Activated CD8-positive, alpha-beta memory T cell treated with anti-CD3 and anti-CD28 coated beads for 1 hour (primary cell): ENCODE results near the gene PABPN1L.
"Not testable (repeated sequence)": the region's sequence is repeated elsewhere in the genome, so short reads cannot be mapped to it uniquely, and the experiment has no call there.

Source experiments
- DNase-seq, 2 donors: peaks; one replicate each; pipeline ENCODE4 v3.0.0-alpha.2; 2020; ENCODE audit warnings: low read depth in 1 of 2; ENCODE audit errors: extremely low read depth in 1 of 2

The PABPN1L gene

GRCh38 chr16:88901718-88902337, 35.4 kb upstream of the PABPN1L start:
- DNase-seq: no peak

DNA sequence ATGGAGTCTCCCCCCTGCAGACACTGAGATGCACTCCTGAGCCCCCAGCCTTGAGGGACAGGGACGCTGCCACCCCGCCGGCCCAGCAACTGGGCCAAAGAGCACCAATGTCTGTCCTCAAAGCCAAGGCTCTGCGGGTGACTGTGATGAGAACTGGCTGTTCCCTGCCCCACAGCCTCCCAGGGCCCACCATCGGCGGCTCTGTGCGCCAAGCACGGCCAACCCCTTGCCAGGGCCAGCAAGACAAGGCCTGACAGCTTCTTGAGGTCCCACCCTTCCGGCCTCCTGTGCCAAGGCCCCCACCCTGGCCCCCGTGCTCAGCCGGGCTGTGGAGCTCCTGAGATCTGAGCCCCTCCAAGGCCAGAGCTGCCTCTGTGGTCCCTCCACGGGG, 34.2 kb upstream of the PABPN1L start:
- DNase-seq: no peak

DNA sequence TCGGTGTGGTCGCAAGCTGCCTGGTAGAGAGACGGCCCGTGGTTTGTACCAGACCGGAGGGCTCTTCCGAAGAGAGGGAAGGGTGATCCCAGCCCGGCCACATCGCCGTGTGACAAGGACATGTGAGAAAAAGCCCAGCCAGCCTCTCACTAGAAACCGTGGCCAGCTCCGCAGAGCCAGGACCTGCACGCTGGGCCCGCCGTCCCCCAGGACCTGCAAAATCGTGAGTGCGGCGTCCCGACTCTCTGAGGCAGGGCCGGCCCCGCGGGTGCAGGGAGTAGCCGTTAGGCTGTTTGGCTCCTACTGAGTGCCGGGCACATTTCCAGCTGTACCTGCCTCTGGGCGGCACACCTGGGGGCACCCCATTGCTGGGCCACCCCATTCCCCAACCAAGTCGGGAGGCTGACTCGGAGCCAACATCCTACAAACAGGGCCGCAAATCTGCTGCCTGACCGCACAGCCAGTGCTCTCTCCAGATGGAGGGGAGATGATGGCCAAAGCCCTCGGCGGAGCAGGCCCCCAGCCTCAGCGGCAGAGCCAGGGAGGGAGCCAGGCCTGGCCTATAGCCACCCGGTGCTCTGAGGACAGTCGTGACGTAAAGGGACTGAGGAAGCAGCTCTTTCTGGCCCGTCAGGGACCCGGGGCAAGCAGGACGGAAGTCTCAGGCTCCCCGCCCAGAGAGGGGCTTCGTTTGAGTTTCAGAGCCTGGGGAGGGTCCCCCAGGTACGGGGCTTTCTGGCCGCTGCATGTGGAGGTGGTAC, 33.6 kb upstream of the PABPN1L start:
- no peak for DNase-seq

GRCh38 chr16:88897696-88898425, 31.4 kb upstream of the PABPN1L start:
- no peak for DNase-seq

DNA sequence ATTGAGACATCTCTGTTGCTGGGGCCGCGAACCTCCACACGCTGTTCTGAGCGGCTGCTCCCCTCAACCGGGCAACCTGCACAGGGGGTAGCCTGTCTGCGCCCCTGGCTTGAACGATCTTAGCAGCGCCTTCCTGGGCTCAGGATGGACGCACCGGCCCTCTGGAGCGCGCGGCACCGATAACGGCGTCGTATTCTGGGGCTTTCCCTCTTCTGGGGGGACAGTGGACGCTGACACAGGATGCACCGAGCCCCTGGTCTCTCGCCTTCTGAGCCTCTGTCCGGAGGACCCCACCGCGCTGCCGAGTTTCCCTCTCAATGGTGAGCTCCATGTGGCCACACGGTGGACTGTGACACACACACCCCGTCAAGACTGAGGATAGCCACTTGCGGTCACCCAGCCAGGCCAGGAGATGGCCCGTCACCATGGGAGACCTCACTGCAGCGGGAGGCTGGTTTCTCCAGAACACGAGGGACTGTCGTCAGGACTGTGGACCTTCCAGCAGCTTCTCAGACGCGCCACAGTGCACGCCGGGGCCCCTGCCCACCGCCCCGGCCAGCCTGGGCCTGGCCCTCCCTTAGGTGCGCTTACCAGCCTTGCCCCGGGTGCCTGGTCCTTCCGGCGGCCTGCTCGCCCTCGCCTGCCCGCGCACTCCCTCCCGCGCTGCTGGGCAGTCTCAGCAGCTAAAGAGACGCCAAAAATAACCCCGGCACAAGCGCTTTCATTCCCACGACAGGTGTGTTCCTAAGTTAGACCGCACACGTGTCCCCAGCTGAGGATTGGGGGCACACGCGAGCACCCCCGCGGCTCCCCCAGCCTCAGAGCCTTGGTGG, 30.0 kb upstream of the PABPN1L start:
- no peak for DNase-seq

- DNase-seq: no peak
Observed at GRCh38 chr16:88895335-88895734, 28.9 kb upstream of the PABPN1L start.

- DNase-seq: no peak
Observed at GRCh38 chr16:88894681-88895300, 28.3 kb upstream of the PABPN1L start.

- DNase-seq: not testable (repeated sequence)
Observed at GRCh38 chr16:88894266-88894665, 27.8 kb upstream of the PABPN1L start.

- no peak for DNase-seq
Observed at GRCh38 chr16:88893127-88893968, 26.9 kb upstream of the PABPN1L start.

DNA sequence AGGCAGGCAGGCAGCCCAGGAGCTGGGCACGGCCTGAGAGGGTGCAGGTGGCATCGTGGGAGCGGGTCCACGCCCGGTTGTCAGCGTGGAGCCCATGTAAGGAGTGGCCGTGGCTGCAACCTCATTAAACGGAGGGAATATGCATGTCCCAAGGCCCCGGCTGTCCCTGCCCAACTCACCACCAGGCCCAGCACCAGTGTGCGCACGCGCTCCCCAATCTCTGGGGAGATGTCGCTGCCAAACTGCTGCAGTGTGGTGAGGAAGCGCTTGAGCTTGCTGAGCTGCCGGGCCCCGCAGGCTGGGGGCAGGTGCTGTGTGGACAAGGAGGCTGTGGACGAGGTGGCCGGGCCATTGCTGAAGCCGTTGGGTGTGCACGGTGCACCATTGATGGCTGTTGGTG, 25.6 kb upstream of the PABPN1L start:
- no peak for DNase-seq

DNA sequence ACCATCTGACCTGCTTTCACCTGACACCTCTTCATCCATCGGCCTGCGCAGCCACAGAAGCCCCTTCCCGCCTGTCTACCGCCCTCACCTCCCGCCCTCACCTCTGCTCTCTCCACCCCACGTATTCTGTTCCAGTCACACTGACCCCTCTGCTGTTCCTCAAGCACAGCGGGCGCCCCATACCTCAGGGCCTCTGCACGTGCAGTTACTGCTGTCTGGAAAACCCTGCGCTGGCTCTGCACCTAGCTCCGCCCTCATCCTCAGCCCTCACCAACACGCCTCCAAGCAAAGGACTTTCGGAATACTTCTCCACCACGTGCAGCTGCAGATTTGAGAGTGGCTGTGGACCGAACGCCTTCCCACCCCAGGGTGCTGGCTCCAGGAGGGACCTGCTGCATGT, 24.6 kb upstream of the PABPN1L start:
- no peak for DNase-seq

DNA sequence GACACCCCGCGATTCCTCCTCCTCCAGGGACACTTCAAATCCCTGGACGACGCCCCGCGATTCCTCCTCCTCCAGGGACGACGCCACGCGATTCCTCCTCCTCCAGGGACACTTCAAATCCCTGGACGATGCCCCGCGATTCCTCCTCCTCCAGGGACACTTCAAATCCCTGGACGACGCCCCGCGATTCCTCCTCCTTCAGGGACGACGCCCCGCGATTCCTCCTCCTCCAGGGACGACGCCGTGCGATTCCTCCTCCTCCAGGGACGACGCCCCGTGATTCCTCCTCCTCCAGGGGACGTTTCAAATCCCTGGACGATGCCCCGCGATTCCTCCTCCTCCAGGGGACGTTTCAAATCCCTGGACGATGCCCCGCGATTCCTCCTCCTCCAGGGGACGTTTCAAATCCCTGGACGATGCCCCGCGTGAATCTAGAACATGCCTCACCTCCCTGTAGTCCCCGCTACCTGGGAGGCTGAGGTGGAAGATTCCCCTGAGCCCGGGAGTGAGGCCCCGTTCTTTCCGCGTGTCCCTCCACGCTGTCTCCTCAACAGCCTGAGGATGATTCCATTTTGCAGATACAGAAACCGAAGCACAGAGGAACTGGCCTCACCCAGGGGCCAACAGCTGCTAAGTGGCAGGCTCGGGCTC, 23.4 kb upstream of the PABPN1L start:
- not testable (repeated sequence) for DNase-seq

DNA sequence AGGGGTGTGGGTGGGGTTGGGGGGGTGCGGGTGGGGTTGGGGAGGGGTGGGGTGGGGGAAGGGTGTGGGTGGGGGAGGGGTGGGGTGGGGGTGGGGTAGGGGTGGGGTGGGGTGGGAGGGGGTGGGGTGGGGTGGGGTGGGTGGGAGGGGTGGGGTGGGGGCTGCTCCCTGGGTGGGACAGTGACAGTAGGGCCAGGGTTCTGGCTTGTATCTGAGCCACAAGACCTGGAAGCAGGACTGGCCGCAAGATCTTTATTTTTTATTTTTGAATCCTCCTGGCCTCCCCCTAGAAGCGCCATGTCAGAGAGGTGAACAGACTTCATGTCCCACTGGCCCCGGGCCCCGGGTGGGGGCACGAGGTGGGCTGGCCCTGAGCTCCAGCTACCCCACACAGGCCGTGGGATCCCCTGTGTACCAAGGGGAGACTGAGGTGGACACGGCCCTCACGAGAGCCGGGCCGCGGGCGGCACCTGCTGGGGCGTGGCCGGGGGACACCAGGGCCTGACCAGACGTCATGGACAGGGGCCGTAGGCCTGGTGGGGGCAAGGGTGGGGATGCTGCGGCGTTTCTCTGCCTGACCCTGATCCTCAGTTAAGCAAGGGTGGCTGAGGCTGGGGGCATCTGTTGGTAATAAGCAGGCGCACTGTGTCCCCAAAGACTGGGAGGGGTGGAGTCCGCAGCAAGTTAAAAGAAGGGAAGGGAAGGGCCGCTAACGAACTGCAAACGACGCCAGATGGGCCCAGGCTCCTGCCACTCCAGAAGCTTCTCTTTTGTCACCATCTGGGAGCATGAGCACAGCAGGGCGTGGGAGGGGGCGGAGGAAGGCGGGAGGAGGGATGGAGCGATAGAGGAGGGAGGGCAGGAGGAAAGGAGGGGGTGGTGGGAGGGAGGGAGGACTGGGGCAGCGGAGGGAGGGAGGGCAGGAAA, 22.3 kb upstream of the PABPN1L start:
- no peak for DNase-seq

DNA sequence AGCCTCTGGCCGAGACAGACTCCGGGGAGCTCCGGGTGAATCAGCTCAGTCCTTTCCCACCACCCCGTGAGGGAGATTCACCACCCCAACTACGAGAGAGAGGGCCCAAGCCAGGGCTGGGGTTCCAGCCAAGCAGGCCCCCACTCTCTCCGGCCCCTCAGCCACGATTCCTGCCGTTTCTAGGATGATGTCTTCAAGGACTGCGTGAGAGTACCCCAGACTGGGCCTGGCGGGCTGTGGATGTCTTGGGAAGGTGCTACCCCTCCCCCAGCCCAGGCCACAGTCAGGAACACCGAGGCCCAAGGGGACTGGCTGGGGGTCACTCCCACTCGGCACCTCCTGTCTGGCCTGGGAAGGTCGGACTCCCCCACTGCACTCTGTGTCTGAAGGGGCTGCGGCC, 21.6 kb upstream of the PABPN1L start:
- DNase-seq: no peak

DNA sequence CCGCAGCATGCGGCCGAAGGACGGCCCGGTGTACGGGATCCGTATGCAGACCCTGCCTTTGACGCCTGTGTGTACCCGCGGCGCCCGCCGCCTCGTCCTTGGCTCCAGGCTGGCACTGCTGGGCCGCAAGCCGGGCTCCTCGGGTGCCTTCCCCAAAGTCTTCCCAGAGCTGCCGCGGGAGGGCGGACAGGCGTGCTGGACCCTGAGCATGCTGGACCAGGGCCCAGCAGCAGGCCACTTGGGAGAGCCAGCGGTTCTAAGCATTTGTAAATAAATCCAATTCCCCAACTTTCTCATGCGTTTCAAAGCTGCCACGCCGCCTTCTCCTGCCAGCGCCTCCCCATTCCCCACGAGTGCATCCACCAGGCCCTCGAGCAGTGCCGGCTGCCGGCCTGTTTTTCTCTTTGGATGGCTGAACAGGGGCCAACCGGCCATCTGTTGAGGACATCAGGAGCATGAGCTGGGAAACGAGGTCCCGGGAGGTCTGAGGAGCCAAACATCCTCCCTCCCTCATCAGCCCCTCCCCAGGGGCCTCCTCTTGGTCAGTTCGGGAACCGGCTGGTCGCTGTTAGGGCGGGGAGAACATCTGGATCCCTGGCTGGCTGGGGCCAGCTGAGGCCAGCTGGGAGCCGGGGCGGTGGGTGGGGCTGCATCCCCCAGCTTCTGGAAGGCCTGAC, 20.5 kb upstream of the PABPN1L start:
- DNase-seq: no peak

GRCh38 chr16:88886420-88886844, 20.0 kb upstream of the PABPN1L start:
- DNase-seq: no peak

GRCh38 chr16:88885693-88886280, 19.3 kb upstream of the PABPN1L start:
- no peak for DNase-seq
